Panc1 (cell line): ENCODE results near the gene CBX3. TPM values are rescaled to one million over a fixed set of nuclear protein-coding genes. Genes with fewer than 3 reads are reported as not detected.
"Not testable (repeated sequence)": the region's sequence is repeated elsewhere in the genome, so short reads cannot be mapped to it uniquely, and the experiment has no call there.

Experiments
- ATAC-seq: fragments of 200-7000 bp; cut with Tn5 transposase; 2 replicates; pipeline ENCODE4 v1.9.1; 2020; ENCODE audit warnings: mild to moderate bottlenecking, moderate library complexity
- BruUV-seq: library from RNA; stranded (reverse); fragments of 400-500 nt; replicated peaks from 2 replicates; lab custom pipeline; 2021; lab: Mats Ljungman, UMichigan
- CTCF ChIA-PET: fragments of 300-600 bp; sonication (Branson Sonifier 250); formaldehyde crosslinking; loops from one replicate; lab custom pipeline; 2022; ENCODE audit warnings: antibody characterized with exemption; lab: Charles Lee
- POLR2A ChIA-PET: fragments of 300-600 bp; sonication (Branson Sonifier 250); formaldehyde crosslinking; loops from one replicate; lab custom pipeline; 2022; ENCODE audit warnings: antibody characterized with exemption; lab: Charles Lee
- DNase-seq: peaks from one replicate; pipeline ENCODE4 v3.0.0-alpha.2; 2010; ENCODE audit warnings: low read depth, low spot score
- H3K27ac ChIP-seq: 2 replicates; pipeline ENCODE4 v1.5.1; 2011; ENCODE audit warnings: mild to moderate bottlenecking, low read length, inconsistent platforms
- H3K27me3 ChIP-seq: fragments of 200-500 bp; sonication (Bioruptor generic); 2 replicates; pipeline ENCODE4 v1.6.0; 2014; ENCODE audit warnings: low read length, inconsistent platforms; ENCODE audit not compliant: control insufficient read depth, insufficient read depth
- H3K36me3 ChIP-seq: fragments of 200-500 bp; sonication (Bioruptor generic); 2 replicates; pipeline ENCODE4 v1.5.1; 2014; ENCODE audit warnings: inconsistent platforms, mild to moderate bottlenecking, low read length, moderate library complexity; ENCODE audit not compliant: control insufficient read depth, insufficient read depth
- H3K4me1 ChIP-seq: 2 replicates; pipeline ENCODE4 v1.5.1; 2011; ENCODE audit warnings: inconsistent platforms, mild to moderate bottlenecking, low read length, moderate library complexity; ENCODE audit not compliant: control insufficient read depth, insufficient read depth
- H3K4me3 ChIP-seq, 2 experiments: 2 replicates each; pipeline ENCODE4 v1.5.1; 2011 to 2012; ENCODE audit warnings: low read depth in 2 of 2, low read length in 2 of 2, mild to moderate bottlenecking in 2 of 2, inconsistent platforms in 1 of 2, moderate library complexity in 1 of 2
- H3K9me3 ChIP-seq: fragments of 200-500 bp; sonication (Bioruptor generic); 2 replicates; pipeline ENCODE4 v1.5.1; 2014; ENCODE audit warnings: low read depth, mild to moderate bottlenecking, inconsistent platforms, low read length, moderate library complexity; ENCODE audit not compliant: control insufficient read depth, insufficient read depth
- POLR2AphosphoS5 ChIP-seq: IDR thresholded peaks from 2 replicates; pipeline ENCODE4 v1.6.1; 2012; ENCODE audit warnings: mild to moderate bottlenecking, low read depth, low read length, moderate library complexity
- REST ChIP-seq, 2 experiments: IDR thresholded peaks; 2 replicates each; pipeline ENCODE4 v1.6.1; 2011 to 2012; ENCODE audit warnings: low read depth in 2 of 2, control low read depth in 1 of 2, low read length in 1 of 2, mild to moderate bottlenecking in 1 of 2, moderate library complexity in 1 of 2; ENCODE audit not compliant: insufficient read depth in 1 of 2
- SIN3A ChIP-seq: IDR thresholded peaks from 2 replicates; pipeline ENCODE4 v1.6.1; 2012; ENCODE audit warnings: low read depth, mild to moderate bottlenecking, low read length, moderate library complexity, borderline replicate concordance; ENCODE audit not compliant: insufficient read depth
- TCF7L2 ChIP-seq: IDR thresholded peaks from 2 replicates; pipeline ENCODE4 v1.6.1; 2011; ENCODE audit warnings: mild to moderate bottlenecking, low read depth, low read length, inconsistent platforms
- in situ Hi-C: cut with HindIII; loops from 2 replicates; pipeline ENCODE4 v1.10.0; 2016; ENCODE audit warnings: low sequenced_read_pairs, low pct_unique_long_range_greater_than_20kb
- intact Hi-C: fragments of 100-400 bp; cut with micrococcal nuclease; formaldehyde crosslinking; loops from one replicate; pipeline ENCODE4 v1.10.0; 2022; ENCODE audit not compliant: unreplicated experiment
- total RNA-seq: library from RNA; stranded (reverse); gene quantifications from one replicate; pipeline ENCODE4 v1.2.1, GENCODE V29; 2021; ENCODE audit not compliant: unreplicated experiment
- TF ChIP-seq, protein P1 (sequence below): fragments of 450-650 bp; IDR thresholded peaks from 2 replicates; pipeline ENCODE4 v1.5.1; 2017; ENCODE audit warnings: mild to moderate bottlenecking

Gene CBX3
- total RNA-seq, 1 experiment from 2014 or later = 308 TPM

DNA sequence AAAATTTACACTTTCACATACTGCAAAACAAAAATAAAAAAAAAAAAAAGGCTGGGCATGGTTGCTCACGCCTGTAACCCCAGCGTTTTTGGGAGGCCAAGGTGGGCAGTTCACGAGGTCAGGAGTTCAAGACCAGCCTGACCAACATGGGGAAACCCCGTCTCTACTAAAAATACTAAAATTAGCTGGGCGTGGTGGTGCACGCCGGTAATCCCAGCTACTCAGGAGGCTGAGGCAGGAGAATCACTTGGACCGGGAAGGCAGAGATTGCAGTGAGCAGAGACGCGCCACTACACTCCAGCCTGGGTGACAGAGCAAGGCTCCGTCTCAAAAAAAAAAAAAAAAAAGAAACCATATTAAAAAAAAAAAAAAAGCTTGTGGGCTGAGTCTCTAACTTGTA lies 6.8 kb upstream of the CBX3 start:
- POLR2A ChIA-PET = interaction anchor here (0.6 to 0.7 kb wide), 2 partner anchors 48 to 348 kb away, joined by 7 to 16 read pairs; no protein-coding TSS in a partner anchor

GRCh38 chr7:26195182-26195581 lies 6.4 kb upstream of the CBX3 start:
- intact Hi-C loops = no loop called here
- Histone ChIP-seq H3K27ac (peak overlapping the region; percentile 100; the same call in 1 of the 2 replicates), H3K36me3 (peaks cover 84% of the 10 kb centered on the region), H3K27me3 (no peaks in the 10 kb centered on the region), H3K9me3 (no peaks in the 10 kb centered on the region), H3K4me3 (peak overlapping the region in 1 of 2 experiments; percentile 98; a peak in 3 of 4 replicates), H3K4me1 (peaks cover 70% of the 10 kb centered on the region)
- TF ChIP-seq REST (IDR thresholded peaks at IDR 0.05; ENCODE audit: insufficient read depth in 1 of 2, low read depth in 2 of 2, low read length in 1 of 2) = no peak
- TF ChIP-seq, protein P1, sequence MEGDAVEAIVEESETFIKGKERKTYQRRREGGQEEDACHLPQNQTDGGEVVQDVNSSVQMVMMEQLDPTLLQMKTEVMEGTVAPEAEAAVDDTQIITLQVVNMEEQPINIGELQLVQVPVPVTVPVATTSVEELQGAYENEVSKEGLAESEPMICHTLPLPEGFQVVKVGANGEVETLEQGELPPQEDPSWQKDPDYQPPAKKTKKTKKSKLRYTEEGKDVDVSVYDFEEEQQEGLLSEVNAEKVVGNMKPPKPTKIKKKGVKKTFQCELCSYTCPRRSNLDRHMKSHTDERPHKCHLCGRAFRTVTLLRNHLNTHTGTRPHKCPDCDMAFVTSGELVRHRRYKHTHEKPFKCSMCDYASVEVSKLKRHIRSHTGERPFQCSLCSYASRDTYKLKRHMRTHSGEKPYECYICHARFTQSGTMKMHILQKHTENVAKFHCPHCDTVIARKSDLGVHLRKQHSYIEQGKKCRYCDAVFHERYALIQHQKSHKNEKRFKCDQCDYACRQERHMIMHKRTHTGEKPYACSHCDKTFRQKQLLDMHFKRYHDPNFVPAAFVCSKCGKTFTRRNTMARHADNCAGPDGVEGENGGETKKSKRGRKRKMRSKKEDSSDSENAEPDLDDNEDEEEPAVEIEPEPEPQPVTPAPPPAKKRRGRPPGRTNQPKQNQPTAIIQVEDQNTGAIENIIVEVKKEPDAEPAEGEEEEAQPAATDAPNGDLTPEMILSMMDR = no peak
- TF ChIP-seq SIN3A = no peak
- no peak for TF ChIP-seq POLR2AphosphoS5
- no peak for TF ChIP-seq TCF7L2
- no TSS peak for BruUV-seq
- ChIA-PET CTCF (interaction anchor here (0.7 kb wide), 1 partner anchor 10 kb away, joined by 5 read pairs; no protein-coding TSS in a partner anchor), POLR2A (interaction anchor here (0.6 to 0.7 kb wide), 2 partner anchors 48 to 348 kb away, joined by 7 to 16 read pairs; no protein-coding TSS in a partner anchor)
- no peak for ATAC-seq
- in situ Hi-C loops = no loop called here
- DNase-seq = no peak

More for the DNA sequence above, 6.8 kb upstream of the CBX3 start:
- peaks cover 88% of the 10 kb centered on the region for H3K36me3 ChIP-seq
- intact Hi-C loops, H3K27ac ChIP-seq, ATAC-seq, H3K9me3 ChIP-seq, H3K4me3 ChIP-seq, DNase-seq, BruUV-seq, H3K27me3 ChIP-seq, in situ Hi-C loops: not testable (repeated sequence)
- CTCF ChIA-PET = interaction anchor here (0.7 kb wide), 1 partner anchor 10 kb away, joined by 5 read pairs; no protein-coding TSS in a partner anchor
- H3K4me1 ChIP-seq = peaks cover 75% of the 10 kb centered on the region
- peak; percentile 38; the same call in 1 of the 2 replicates for TF ChIP-seq POLR2AphosphoS5
